HG03442 (cell line): Measurements from ENCODE around the gene RHEBL1.

Experiments
- ATAC-seq: cut with Tn5 transposase; IDR thresholded peaks from one replicate; pipeline ENCODE4 v1.9.1; 2021; ENCODE audit warnings: mild to moderate bottlenecking, moderate library complexity; ENCODE audit not compliant: unreplicated experiment

Gene RHEBL1

GRCh38 chr12:49055092-49055491 lies 14.7 kb downstream of the RHEBL1 start:
- ATAC-seq, result no peak

- ATAC-seq, result no peak
These were observed 15.3 kb downstream of the RHEBL1 start for GRCh38 chr12:49054524-49054923.

- no peak for ATAC-seq
These were observed 15.7 kb downstream of the RHEBL1 start for GRCh38 chr12:49054096-49054495.

GRCh38 chr12:49052451-49053208 lies 17.1 kb downstream of the RHEBL1 start:
- ATAC-seq, result no peak

GRCh38 chr12:49051777-49052438 lies 17.9 kb downstream of the RHEBL1 start:
- no peak for ATAC-seq

DNA sequence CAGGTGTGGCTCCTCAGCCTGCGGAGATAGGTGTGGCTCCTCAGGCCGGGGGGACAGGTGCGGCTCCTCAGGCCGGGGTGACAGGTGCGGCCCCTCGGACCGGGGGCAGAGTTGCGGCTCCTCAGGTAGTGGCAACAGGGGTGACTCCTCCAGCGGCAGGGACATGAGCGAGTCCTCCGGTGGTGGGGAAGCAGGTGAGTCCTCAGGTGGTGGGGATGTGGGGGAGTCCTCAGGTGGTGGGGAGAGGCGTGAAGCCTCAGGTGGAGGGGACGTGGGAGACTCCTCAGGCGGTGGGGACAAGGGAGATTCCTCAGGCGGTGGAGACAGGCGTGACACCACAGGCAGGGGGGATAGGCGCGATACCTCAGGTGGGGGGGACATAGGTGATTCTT lies 18.4 kb downstream of the RHEBL1 start:
- no peak for ATAC-seq

- no peak for ATAC-seq
These were observed 19.0 kb downstream of the RHEBL1 start for GRCh38 chr12:49050507-49051372.

DNA sequence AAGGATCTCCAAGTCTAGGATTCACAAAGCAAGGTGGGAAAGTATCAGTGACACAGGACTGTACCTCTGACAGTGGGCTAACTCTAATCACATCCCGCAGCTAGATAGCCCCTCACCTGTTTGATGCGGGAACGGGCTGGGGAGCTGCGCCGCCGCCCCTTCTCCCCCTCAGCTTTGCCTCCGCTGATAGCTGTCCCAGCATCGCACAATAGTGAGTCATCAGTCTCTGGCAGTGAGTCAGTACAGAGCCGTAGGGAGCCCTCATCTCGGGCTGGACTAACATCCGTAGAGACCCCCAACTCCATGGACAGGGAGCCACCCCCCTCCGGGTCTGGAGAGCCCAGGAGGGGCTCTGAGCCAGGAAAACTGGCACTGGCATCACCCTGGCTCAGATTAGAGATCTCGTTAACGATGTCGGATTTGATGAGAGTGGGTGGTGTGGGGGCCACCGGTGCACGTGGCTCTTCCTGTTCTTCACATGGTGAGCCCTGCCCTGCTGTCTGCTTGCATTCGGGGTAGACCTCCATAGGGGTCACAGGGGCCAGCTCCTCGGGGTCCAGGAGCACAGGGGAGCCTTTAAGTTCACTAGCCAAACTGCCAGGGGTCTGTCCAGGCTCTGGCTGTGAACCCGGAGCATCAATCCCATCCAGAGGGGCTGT lies 20.1 kb downstream of the RHEBL1 start:
- ATAC-seq, result no peak

- no peak for ATAC-seq
These were observed 20.8 kb downstream of the RHEBL1 start for GRCh38 chr12:49048953-49049352.

- ATAC-seq, result no peak
These were observed 23.5 kb downstream of the RHEBL1 start for GRCh38 chr12:49046129-49046895.

DNA sequence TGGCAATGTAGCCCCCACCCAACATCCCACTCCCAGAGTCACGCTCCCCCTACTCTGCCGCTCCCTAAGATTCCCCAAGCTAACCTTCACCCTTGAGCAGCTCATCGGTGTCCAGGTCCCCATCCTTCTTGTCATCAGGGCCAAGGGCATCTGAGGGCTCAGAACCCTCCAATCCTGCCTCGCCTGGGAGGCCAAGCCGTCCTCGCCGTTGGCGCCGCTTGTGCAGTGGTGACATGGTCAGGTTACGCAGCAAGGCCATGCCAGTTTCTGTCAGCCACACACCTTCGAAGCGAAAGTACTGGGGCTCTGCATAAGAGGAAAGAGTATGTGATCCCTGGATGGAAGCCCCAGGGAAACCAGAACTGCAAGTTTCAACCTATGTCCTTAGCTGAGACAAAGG lies 25.1 kb downstream of the RHEBL1 start:
- ATAC-seq, result no peak

GRCh38 chr12:49043856-49044258 lies 25.9 kb downstream of the RHEBL1 start:
- ATAC-seq, result no peak

- no peak for ATAC-seq
These were observed 26.5 kb downstream of the RHEBL1 start for GRCh38 chr12:49043241-49043640.

DNA sequence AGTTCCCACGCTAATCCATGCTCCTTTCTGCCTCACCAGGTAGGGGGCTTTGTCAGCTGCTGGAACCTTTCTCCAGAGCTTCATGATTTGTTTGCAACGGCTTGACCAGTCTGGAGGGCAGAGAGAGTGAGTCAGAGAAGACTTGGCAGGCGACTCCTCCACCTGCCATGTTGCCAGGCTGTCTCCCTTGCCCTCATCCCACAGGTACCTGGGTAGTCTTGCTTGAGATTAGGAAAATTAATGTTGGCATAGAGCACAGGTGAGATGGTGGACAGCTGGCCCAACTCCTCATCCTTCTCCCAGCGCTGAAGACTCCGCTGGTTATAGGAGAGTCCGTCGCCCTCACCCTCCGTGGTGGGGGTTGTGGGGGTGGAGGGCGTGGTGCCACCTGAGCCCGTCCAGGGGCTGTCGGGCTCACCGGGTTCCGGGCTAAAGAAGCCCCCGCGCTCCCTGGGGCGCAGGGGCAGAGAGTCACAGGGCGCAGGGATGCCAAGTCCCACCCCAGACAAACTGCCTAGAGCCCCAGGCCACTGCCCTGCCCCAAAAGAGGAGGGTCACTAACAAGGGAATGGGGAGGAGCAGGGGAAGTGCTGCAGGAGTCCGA lies 27.8 kb downstream of the RHEBL1 start:
- ATAC-seq, result no peak

GRCh38 chr12:49041036-49041880 lies 28.5 kb downstream of the RHEBL1 start:
- no peak for ATAC-seq

DNA sequence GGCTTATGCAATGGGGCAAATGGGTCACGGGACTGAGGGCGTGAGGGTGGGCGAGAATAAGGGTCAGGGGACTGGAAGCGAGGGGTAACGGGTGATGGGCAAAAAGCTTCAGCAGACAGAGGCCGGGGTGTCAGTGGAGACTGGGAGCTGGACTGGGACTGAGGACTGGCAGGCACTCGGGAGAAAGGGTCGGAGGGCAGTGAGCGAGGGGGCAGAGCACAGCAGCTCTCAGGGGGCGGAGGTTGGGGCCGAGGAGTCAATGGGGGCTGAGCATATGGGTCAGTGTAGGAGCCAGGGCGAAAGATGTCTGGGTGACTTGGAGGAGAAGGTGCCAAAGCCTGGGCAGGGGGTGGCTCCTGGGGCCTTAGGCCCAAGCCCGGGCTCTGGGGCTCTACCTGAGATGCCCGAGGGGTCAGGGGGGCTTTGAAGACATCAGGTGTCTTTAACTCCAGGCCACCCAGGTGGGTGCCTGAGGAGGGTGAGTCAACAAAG lies 29.4 kb downstream of the RHEBL1 start:
- no peak for ATAC-seq

DNA sequence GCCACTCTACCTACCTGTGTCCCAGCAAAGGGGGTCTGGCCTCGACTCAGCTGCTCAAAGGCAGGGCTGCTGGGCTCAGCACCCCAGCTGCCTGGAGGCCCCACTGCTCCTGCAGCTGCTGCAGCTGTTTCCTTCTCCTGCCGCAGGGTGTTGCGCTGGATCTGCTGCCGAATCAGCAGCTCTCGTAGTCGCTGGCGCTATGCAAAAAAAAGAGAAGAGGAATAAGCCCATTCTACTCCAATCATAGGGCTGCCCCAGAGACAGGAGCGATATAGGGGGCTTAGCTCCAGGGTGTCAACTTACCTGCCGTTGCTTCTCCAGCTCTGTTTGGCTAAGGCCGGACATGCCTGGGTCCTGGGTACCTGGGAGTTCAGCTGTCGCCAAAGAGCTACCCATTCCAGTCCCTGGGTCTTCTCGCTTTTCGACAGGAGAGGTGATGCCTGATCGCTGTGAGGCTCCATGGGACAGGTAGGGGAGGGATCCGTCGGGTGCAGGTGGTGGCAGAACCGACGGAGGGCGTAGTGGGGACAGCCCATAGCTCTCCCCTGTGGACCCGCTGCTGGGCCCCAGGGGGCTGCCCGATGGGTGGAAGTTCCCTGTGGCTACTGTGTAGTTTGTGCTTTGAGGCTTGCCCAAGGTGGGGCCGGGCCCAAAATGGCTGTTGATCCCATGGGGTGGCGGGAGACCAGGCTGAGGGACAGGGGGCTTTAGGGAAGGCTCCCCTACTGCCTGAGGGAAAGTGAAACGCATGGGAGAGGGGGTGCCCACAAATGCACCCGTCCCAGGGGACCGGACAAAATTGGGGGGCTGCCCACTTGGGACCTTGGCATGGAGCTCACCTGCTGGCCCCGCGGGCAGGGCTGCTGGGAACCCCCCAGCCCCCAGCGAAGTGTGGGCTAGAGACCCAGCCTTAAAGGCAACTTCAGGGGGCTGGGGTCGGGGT lies 30.1 kb downstream of the RHEBL1 start:
- no peak for ATAC-seq
